Subcutaneous abdominal adipose tissue (tissue), 5 donors: Measurements from ENCODE around the gene UBQLN2.
"Not testable (repeated sequence)": the region's sequence is repeated elsewhere in the genome, so short reads cannot be mapped to it uniquely, and the experiment has no call there.

Experiments
- H3K27ac ChIP-seq: one replicate; pipeline ENCODE4 v1.7.0; 2013; ENCODE audit warnings: low read depth, mild to moderate bottlenecking, inconsistent platforms, low read length, moderate library complexity
- H3K27me3 ChIP-seq, 5 donors: one replicate each; pipeline ENCODE4 v1.7.0; 2013; ENCODE audit warnings: low read length in 5 of 5, inconsistent platforms in 1 of 5; ENCODE audit not compliant: control insufficient read depth in 5 of 5, insufficient read depth in 4 of 5
- H3K36me3 ChIP-seq, 5 donors: one replicate each; pipeline ENCODE4 v1.7.0; 2013; ENCODE audit warnings: low read length in 5 of 5; ENCODE audit not compliant: control insufficient read depth in 5 of 5, insufficient read depth in 5 of 5
- H3K4me1 ChIP-seq, 5 donors: one replicate each; pipeline ENCODE4 v1.7.0; 2013; ENCODE audit warnings: low read length in 5 of 5, mild to moderate bottlenecking in 3 of 5, moderate library complexity in 1 of 5; ENCODE audit not compliant: control insufficient read depth in 5 of 5, insufficient read depth in 5 of 5
- H3K4me3 ChIP-seq, 5 donors: one replicate each; pipeline ENCODE4 v1.7.0; 2013; ENCODE audit warnings: low read length in 5 of 5, low read depth in 1 of 5
- H3K9ac ChIP-seq, 5 donors: one replicate each; pipeline ENCODE4 v1.7.0; 2013; ENCODE audit warnings: low read length in 5 of 5, mild to moderate bottlenecking in 4 of 5, moderate library complexity in 3 of 5
- H3K9me3 ChIP-seq, 5 donors: one replicate each; pipeline ENCODE4 v1.7.0; 2013; ENCODE audit warnings: low read length in 5 of 5; ENCODE audit not compliant: control insufficient read depth in 5 of 5
- donor health status: healthy.
- donor health status: healthy.
- donor health status: healthy.
- donor health status: healthy.
- donor health status: healthy.

UBQLN2 gene

GRCh38 chrX:56569378-56570057, 6.1 kb downstream of the UBQLN2 start:
- Histone ChIP-seq H3K9me3 (no peaks in the 10 kb centered on the region), H3K36me3 (peaks cover 0 to 3% (median 0%) of the 10 kb centered on the region in 5 donors), H3K27me3 (peaks cover 0 to 4% (median under 1%) of the 10 kb centered on the region in 5 donors), H3K27ac (no peak overlapping the region), H3K4me1 (peaks cover 0 to 32% (median 24%) of the 10 kb centered on the region in 5 donors), H3K9ac (no peak overlapping the region), H3K4me3 (no peak overlapping the region)

DNA sequence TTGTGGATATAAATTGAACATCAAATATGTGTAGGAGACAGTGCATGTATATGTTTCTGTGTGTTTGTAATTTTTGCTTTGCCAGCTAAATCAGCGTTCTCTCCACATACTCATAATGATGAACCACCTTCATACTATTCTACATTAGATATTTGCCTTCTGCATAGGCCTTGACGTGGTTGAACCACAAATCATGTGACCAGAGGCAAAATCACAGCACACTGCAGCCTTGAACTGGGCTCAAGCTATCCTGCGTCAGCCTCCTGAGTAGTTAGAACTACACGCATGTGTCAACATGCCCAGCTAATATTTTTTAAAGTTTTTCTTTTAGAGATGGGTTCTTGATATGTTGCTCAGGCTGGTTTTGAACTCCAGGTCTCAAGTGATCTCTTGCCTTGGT, 9.5 kb downstream of the UBQLN2 start:
- H3K36me3 ChIP-seq = peaks cover 0 to 3% (median 0%) of the 10 kb centered on the region in 5 donors
- H3K9ac ChIP-seq = no peak overlapping the region
- peaks cover 0 to 4% (median 0%) of the 10 kb centered on the region in 5 donors for H3K9me3 ChIP-seq
- H3K27ac ChIP-seq = no peak overlapping the region
- H3K27me3 ChIP-seq = no peaks in the 10 kb centered on the region
- H3K4me1 ChIP-seq = peaks cover 0 to 8% (median 4%) of the 10 kb centered on the region in 5 donors
- H3K4me3 ChIP-seq = no peak overlapping the region

- H3K9me3 ChIP-seq = peaks cover 0 to 4% (median 0%) of the 10 kb centered on the region in 5 donors
Measured at GRCh38 chrX:56574861-56575260, 11.4 kb downstream of the UBQLN2 start.

DNA sequence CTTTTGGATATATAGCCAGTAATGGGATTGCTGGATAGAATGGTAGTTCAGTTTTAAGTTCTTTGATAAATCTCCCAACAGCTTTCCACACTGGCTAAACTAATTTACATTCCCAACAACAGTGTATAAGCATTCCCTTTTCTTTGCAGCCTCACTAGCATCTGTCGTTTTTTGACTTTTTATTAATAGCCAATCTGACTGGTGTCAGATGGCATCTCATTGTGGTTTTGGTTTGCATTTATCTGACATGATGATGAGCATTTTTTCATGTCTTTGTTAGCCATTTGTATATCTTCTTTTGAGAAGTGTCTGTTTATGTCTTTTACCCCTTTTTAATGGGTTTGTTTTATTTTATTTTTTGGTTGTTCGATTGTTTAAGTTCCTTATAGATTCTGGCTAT, 13.3 kb downstream of the UBQLN2 start:
- Histone ChIP-seq H3K4me1 (no peaks in the 10 kb centered on the region), H3K36me3 (no peaks in the 10 kb centered on the region), H3K27ac (no peak overlapping the region), H3K9ac (no peak overlapping the region), H3K4me3 (no peak overlapping the region), H3K27me3 (no peaks in the 10 kb centered on the region), H3K9me3 (peaks cover 0 to 4% (median 0%) of the 10 kb centered on the region in 5 donors)

More at GRCh38 chrX:56574861-56575260, 11.4 kb downstream of the UBQLN2 start:
- Histone ChIP-seq H3K36me3 (peaks cover 0 to 3% (median 0%) of the 10 kb centered on the region in 5 donors), H3K4me1 (peaks cover 0 to 2% (median 0%) of the 10 kb centered on the region in 5 donors), H3K9ac (no peak overlapping the region), H3K27ac (no peak overlapping the region), H3K27me3 (no peaks in the 10 kb centered on the region), H3K4me3 (no peak overlapping the region)

GRCh38 chrX:56588397-56589188, 25.2 kb downstream of the UBQLN2 start:
- H3K9me3 ChIP-seq = peaks cover 0 to 11% (median 3%) of the 10 kb centered on the region in 5 donors
- H3K27ac ChIP-seq = no peak overlapping the region

DNA sequence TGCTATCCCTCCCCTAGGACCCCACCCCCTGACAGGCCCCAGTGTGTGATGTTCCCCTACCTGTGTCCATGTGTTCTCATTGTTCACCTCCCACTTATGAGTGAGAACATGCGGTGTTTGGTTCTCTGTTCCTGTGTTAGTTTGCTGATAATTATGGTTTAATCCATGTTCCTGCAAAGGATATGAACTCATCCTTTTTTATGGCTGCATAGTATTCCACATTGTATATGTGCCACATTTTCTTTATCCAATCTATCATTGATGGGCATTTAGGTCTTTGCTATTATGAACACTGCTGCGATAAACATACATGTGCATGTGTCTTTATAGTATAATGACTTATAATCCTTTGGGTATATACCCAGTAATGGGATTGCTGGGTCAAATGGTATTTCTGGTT, 28.4 kb downstream of the UBQLN2 start:
- H3K4me1 ChIP-seq, H3K9ac ChIP-seq, H3K27ac ChIP-seq, H3K27me3 ChIP-seq, H3K36me3 ChIP-seq, H3K9me3 ChIP-seq, H3K4me3 ChIP-seq: not testable (repeated sequence)

More at GRCh38 chrX:56588397-56589188, 25.2 kb downstream of the UBQLN2 start:
- H3K4me1 ChIP-seq = no peaks in the 10 kb centered on the region
- H3K36me3 ChIP-seq = peaks cover 0 to 3% (median 0%) of the 10 kb centered on the region in 5 donors
- no peak overlapping the region for H3K9ac ChIP-seq
- H3K4me3 ChIP-seq = no peak overlapping the region
- no peaks in the 10 kb centered on the region for H3K27me3 ChIP-seq

DNA sequence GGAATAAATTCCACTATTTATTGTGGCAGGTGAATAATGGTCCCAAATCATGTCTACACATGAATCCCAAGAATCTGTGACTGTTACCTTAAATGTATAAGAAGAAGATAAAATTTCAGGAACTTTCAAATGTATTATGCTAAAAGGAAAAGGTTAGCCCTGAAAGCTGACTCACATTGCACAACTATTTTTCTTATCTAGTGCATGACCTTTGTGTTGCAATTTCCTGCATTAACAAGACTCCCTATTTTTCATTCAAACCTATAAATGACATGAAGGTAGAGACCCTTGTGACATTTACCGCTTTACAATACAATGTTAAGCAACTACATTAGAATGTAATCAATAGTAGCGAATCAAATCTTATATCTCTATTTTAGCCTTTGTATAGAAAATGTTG, 36.7 kb downstream of the UBQLN2 start:
- Histone ChIP-seq H3K4me1 (no peaks in the 10 kb centered on the region), H3K27me3 (no peaks in the 10 kb centered on the region), H3K9ac (no peak overlapping the region), H3K27ac (no peak overlapping the region), H3K9me3 (peaks cover 0 to 7% (median 0%) of the 10 kb centered on the region in 5 donors), H3K36me3 (peaks cover 0 to 4% (median 0%) of the 10 kb centered on the region in 5 donors), H3K4me3 (no peak overlapping the region)

GRCh38 chrX:56600987-56601386, 37.6 kb downstream of the UBQLN2 start:
- H3K9me3 ChIP-seq = peaks cover 0 to 10% (median 3%) of the 10 kb centered on the region in 5 donors
- H3K27me3 ChIP-seq = peaks cover 0 to 3% (median 0%) of the 10 kb centered on the region in 5 donors
- H3K36me3 ChIP-seq = peaks cover 0 to 4% (median 0%) of the 10 kb centered on the region in 5 donors
- no peaks in the 10 kb centered on the region for H3K4me1 ChIP-seq
- no peak overlapping the region for H3K27ac ChIP-seq
- no peak overlapping the region for H3K4me3 ChIP-seq
- H3K9ac ChIP-seq = no peak overlapping the region

- Histone ChIP-seq H3K36me3 (no peaks in the 10 kb centered on the region), H3K4me1 (no peaks in the 10 kb centered on the region), H3K9me3 (peaks cover 0 to 8% (median 3%) of the 10 kb centered on the region in 5 donors), H3K27ac (no peak overlapping the region), H3K4me3 (no peak overlapping the region), H3K9ac (no peak overlapping the region), H3K27me3 (no peaks in the 10 kb centered on the region)
Measured at GRCh38 chrX:56615282-56615681, 51.9 kb downstream of the UBQLN2 start.
